Gastrocnemius medialis (tissue), 4 donors: ENCODE results near the gene BMP7.

Experiments
- CTCF ChIP-seq, 5 experiments: fragments of 450-650 bp in 3 of 5; fragments of 200-600 bp in 2 of 5; sonication (generic) in 2 of 5; IDR thresholded peaks in 4 of 5; conservative IDR thresholded peaks in 1 of 5; 1 replicate in 4 of 5; 2 replicates in 1 of 5; pipeline ENCODE4 v1.5.1; 2016 to 2019; ENCODE audit warnings: antibody characterized with exemption in 5 of 5, mild to moderate bottlenecking in 3 of 5, moderate library complexity in 3 of 5
- POLR2A ChIP-seq, 2 donors: fragments of 450-650 bp; IDR thresholded peaks; one replicate each; pipeline ENCODE4 v1.6.1; 2017; ENCODE audit warnings: antibody characterized with exemption in 2 of 2, mild to moderate bottlenecking in 2 of 2, moderate library complexity in 2 of 2

- TF ChIP-seq CTCF (IDR thresholded peaks at IDR 0.05 in 4 of 5, conservative IDR thresholded peaks at IDR 0.05 in 1 of 5) (no peak), POLR2A (IDR thresholded peaks at IDR 0.05) (no peak)
Measured at GRCh38 chr20:57245997-57246396, 20.4 kb downstream of the BMP7 start.
